Metanephros (tissue), 1 donor: ENCODE data around the gene BFSP1. TPM values are rescaled to one million over a fixed set of nuclear protein-coding genes. Genes with fewer than 3 reads are reported as not detected.

Experiments
- total RNA-seq: library from RNA; depleted of rRNA; stranded (reverse); fragments of >200 nt; gene quantifications from one replicate; pipeline ENCODE4 v1.2.3, GENCODE V29; 2014

The BFSP1 gene
- 1.8 TPM for total RNA-seq

GRCh38 chr20:17530716-17531664 is at the start of gene BFSP1:
BFSP1 (minus strand) TSS chr20:17531379; CDS start chr20:17531329, 50 bp downstream.

GRCh38 chr20:17569616-17570346 is 38.6 kb upstream of the BFSP1 start, which contains the start of gene DSTN:
DSTN (plus strand) TSS chr20:17570075; CDS start chr20:17570209, 134 bp downstream.

Other genes starting within 250 kb of the BFSP1 start
- gene DSTN, start 38.7 kb upstream of the BFSP1 start, total RNA-seq = 167 TPM
- gene RRBP1, start 150.9 kb upstream of the BFSP1 start, total RNA-seq = 121 TPM
- gene BANF2, start 168.6 kb upstream of the BFSP1 start, total RNA-seq = not detected